ENCODE data around the gene SH3PXD2A. TPM values are rescaled to one million over a fixed set of nuclear protein-coding genes. Genes with fewer than 3 reads are reported as not detected.
"Not testable (repeated sequence)": the region's sequence is repeated elsewhere in the genome, so short reads cannot be mapped to it uniquely, and the experiment has no call there.

Gene SH3PXD2A
- total RNA-seq, 1 donor from 2014 or later: 12.4 TPM

GRCh38 chr10:103818105-103818504 lies 37.3 kb downstream of the SH3PXD2A start:
- DNase-seq (ENCODE audit: low read depth): no peak
- Histone ChIP-seq H3K27me3 (ENCODE audit: control insufficient read depth, insufficient read depth, low read length) (no peaks in the 10 kb centered on the region), H3K36me3 (ENCODE audit: control insufficient read depth, insufficient read depth, low read length) (peaks cover 8% of the 10 kb centered on the region), H3K4me3 (ENCODE audit: low read depth, low read length) (no peak overlapping the region)
- FAIRE-seq: no peak
- no peak for TF ChIP-seq CTCF (IDR thresholded peaks at IDR 0.05; ENCODE audit: insufficient read depth, low read length, severe bottlenecking)

GRCh38 chr10:103816431-103816830 lies 38.9 kb downstream of the SH3PXD2A start:
- Histone ChIP-seq H3K36me3 (ENCODE audit: control insufficient read depth, insufficient read depth, low read length) (peaks cover 8% of the 10 kb centered on the region), H3K27me3 (ENCODE audit: control insufficient read depth, insufficient read depth, low read length) (no peaks in the 10 kb centered on the region), H3K4me3 (ENCODE audit: low read depth, low read length) (no peak overlapping the region)
- FAIRE-seq (no peak), DNase-seq (ENCODE audit: low read depth) (peak; percentile 65)
- TF ChIP-seq CTCF (IDR thresholded peaks at IDR 0.05; ENCODE audit: insufficient read depth, low read length, severe bottlenecking): no peak

GRCh38 chr10:103814626-103815370 lies 40.6 kb downstream of the SH3PXD2A start:
- H3K27me3 ChIP-seq (ENCODE audit: control insufficient read depth, insufficient read depth, low read length): no peaks in the 10 kb centered on the region
- DNase-seq (ENCODE audit: low read depth) (no peak), FAIRE-seq (no peak)
- TF ChIP-seq CTCF (IDR thresholded peaks at IDR 0.05; ENCODE audit: insufficient read depth, low read length, severe bottlenecking): no peak
- no peak overlapping the region for H3K4me3 ChIP-seq (ENCODE audit: low read depth, low read length)
- peaks cover 13% of the 10 kb centered on the region for H3K36me3 ChIP-seq (ENCODE audit: control insufficient read depth, insufficient read depth, low read length)

- FAIRE-seq (no peak), DNase-seq (ENCODE audit: low read depth) (no peak)
- no peaks in the 10 kb centered on the region for H3K27me3 ChIP-seq (ENCODE audit: control insufficient read depth, insufficient read depth, low read length)
- H3K36me3 ChIP-seq (ENCODE audit: control insufficient read depth, insufficient read depth, low read length): peaks cover 13% of the 10 kb centered on the region
- TF ChIP-seq CTCF (IDR thresholded peaks at IDR 0.05; ENCODE audit: insufficient read depth, low read length, severe bottlenecking): no peak
- no peak overlapping the region for H3K4me3 ChIP-seq (ENCODE audit: low read depth, low read length)
These were observed 41.3 kb downstream of the SH3PXD2A start for GRCh38 chr10:103814105-103814504.

- not testable (repeated sequence) for H3K27me3 ChIP-seq (ENCODE audit: control insufficient read depth, insufficient read depth, low read length); FAIRE-seq; DNase-seq (ENCODE audit: low read depth); H3K4me3 ChIP-seq (ENCODE audit: low read depth, low read length)
- H3K36me3 ChIP-seq (ENCODE audit: control insufficient read depth, insufficient read depth, low read length): peaks cover 13% of the 10 kb centered on the region
These were observed 42.1 kb downstream of the SH3PXD2A start for GRCh38 chr10:103813312-103813711.

GRCh38 chr10:103812432-103812831 lies 42.9 kb downstream of the SH3PXD2A start:
- no peak for FAIRE-seq
- no peak for TF ChIP-seq CTCF (IDR thresholded peaks at IDR 0.05; ENCODE audit: insufficient read depth, low read length, severe bottlenecking)
- no peaks in the 10 kb centered on the region for H3K27me3 ChIP-seq (ENCODE audit: control insufficient read depth, insufficient read depth, low read length)
- H3K4me3 ChIP-seq (ENCODE audit: low read depth, low read length): no peak overlapping the region
- H3K36me3 ChIP-seq (ENCODE audit: control insufficient read depth, insufficient read depth, low read length): peaks cover 14% of the 10 kb centered on the region
- DNase-seq (ENCODE audit: low read depth): no peak
